ENCODE measurements around the gene S100A9. TPM values are rescaled to one million over a fixed set of nuclear protein-coding genes. Genes with fewer than 3 reads are reported as not detected.

The S100A9 gene
- total RNA-seq, 4 donors from 2014 or later: 33.4 to 175 (median 54.0) TPM

DNA sequence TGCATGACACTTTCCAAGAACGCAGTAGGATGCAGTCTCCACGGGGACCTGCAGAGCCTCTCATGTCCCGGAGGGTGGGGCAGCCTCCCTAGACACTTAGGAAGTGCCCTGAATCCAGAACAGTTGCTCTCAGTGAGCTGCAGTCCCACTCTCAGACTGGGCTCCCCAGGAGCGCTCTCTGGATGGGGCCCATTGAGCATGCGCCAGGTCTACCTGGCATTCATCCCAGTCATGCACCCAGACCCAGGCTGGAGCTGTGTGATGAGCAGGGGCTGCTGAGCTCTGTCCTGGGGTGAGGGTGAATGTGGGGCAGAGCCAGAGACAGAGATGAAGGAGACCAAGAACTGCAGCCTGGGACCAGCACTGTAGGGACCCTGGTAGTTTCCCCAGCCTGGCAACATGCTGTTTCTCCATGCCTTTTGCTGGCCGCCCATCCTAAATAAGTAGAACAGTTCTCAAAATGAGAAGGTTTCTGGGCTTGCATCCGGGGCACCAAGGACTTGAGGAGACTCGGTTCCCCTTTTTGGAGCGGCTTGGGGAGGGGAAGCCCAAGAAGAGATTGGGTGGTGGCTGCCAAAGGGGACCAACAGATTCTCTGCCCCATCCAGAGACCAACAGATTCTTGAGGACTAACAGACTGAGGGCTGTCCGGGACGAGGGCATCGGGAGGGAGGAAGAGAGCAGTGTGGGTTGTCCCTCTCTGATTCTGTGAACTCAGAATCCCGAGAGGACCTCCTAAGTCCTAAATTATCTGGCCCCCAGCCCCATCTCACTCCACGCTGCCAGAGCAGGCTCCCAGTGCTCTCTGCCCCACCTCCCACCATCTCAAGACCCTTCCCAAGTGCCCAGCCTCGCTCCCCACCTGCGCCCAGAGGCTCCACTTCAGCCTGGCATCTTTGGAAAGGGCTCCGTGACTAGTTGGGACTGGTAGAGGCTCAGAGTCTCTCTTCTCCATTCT is 8.0 kb upstream of the S100A9 start:
- no peak overlapping the region for H3K27ac ChIP-seq
- intact Hi-C loops (cut with DNase I; ENCODE audit: low total_unique reads): no loop called here
- DNase-seq: no peak
- H3K27me3 ChIP-seq: peaks cover 0 to 9% of the 10 kb centered on the region in 2 donors
- H3K4me1 ChIP-seq: no peaks in the 10 kb centered on the region
- no peaks in the 10 kb centered on the region for H3K9me3 ChIP-seq
- no peaks in the 10 kb centered on the region for H3K36me3 ChIP-seq
- no peak overlapping the region for H3K4me3 ChIP-seq
- no peak for TF ChIP-seq POLR2A (IDR thresholded peaks at IDR 0.05)
- TF ChIP-seq, protein P1, sequence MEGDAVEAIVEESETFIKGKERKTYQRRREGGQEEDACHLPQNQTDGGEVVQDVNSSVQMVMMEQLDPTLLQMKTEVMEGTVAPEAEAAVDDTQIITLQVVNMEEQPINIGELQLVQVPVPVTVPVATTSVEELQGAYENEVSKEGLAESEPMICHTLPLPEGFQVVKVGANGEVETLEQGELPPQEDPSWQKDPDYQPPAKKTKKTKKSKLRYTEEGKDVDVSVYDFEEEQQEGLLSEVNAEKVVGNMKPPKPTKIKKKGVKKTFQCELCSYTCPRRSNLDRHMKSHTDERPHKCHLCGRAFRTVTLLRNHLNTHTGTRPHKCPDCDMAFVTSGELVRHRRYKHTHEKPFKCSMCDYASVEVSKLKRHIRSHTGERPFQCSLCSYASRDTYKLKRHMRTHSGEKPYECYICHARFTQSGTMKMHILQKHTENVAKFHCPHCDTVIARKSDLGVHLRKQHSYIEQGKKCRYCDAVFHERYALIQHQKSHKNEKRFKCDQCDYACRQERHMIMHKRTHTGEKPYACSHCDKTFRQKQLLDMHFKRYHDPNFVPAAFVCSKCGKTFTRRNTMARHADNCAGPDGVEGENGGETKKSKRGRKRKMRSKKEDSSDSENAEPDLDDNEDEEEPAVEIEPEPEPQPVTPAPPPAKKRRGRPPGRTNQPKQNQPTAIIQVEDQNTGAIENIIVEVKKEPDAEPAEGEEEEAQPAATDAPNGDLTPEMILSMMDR (IDR thresholded peaks at IDR 0.05): no peak

- TF ChIP-seq, protein P1 (IDR thresholded peaks at IDR 0.05): no peak
- TF ChIP-seq POLR2A (IDR thresholded peaks at IDR 0.05): no peak
- intact Hi-C loops (cut with DNase I; ENCODE audit: low total_unique reads): no loop called here
- no peaks in the 10 kb centered on the region for H3K36me3 ChIP-seq
- H3K4me1 ChIP-seq: no peaks in the 10 kb centered on the region
- H3K4me3 ChIP-seq: no peak overlapping the region
- no peaks in the 10 kb centered on the region for H3K9me3 ChIP-seq
- H3K27ac ChIP-seq: no peak overlapping the region
- no peak for DNase-seq
- H3K27me3 ChIP-seq: peaks cover 0 to 9% of the 10 kb centered on the region in 2 donors
Observed at GRCh38 chr1:153350321-153350957, 7.2 kb upstream of the S100A9 start.

DNA sequence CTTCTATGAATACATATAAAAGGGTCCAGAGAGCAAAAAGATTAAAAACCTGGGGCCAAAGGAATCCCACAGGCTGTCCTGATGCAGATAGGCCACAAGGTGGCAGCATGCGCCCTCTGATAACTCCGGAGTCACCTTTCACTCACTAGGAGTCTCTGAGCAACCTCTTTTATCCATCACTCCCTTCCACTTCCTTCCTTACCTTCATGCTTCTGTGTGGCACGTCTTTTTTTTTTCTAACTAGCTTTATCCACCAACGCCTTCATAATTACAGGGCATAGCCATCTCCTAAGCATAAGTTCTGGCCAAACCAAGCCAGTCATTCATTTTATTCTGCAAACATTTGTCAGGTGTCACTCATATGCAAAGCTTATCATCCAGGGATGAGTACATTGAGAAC is 5.1 kb upstream of the S100A9 start:
- Histone ChIP-seq H3K27me3 (peaks cover 0 to 9% of the 10 kb centered on the region in 2 donors), H3K4me1 (no peaks in the 10 kb centered on the region), H3K4me3 (no peak overlapping the region), H3K27ac (no peak overlapping the region), H3K36me3 (no peaks in the 10 kb centered on the region), H3K9me3 (no peaks in the 10 kb centered on the region)
- DNase-seq: peak; percentile 65 to 68
- TF ChIP-seq, protein P1 (IDR thresholded peaks at IDR 0.05): peak; percentile 79 to 88 (median 83)
- no peak for TF ChIP-seq POLR2A (IDR thresholded peaks at IDR 0.05)
- intact Hi-C loops (cut with DNase I; ENCODE audit: low total_unique reads): no loop called here

GRCh38 chr1:153353226-153353947 is 4.3 kb upstream of the S100A9 start:
- intact Hi-C loops (cut with DNase I; ENCODE audit: low total_unique reads): no loop called here
- no peak for TF ChIP-seq POLR2A (IDR thresholded peaks at IDR 0.05)
- TF ChIP-seq, protein P1 (IDR thresholded peaks at IDR 0.05): no peak
- no peaks in the 10 kb centered on the region for H3K9me3 ChIP-seq
- DNase-seq: no peak
- no peak overlapping the region for H3K4me3 ChIP-seq
- no peaks in the 10 kb centered on the region for H3K36me3 ChIP-seq
- H3K4me1 ChIP-seq: no peaks in the 10 kb centered on the region
- no peak overlapping the region for H3K27ac ChIP-seq
- H3K27me3 ChIP-seq: peaks cover 0 to 9% of the 10 kb centered on the region in 2 donors
